HAP-1 (cell line): ENCODE results near the gene BEST1.
A peak's percentile ranks its signal among the peaks of the same experiment; 100 is the strongest.
"Not testable (repeated sequence)": the region's sequence is repeated elsewhere in the genome, so short reads cannot be mapped to it uniquely, and the experiment has no call there.

Experiments used
- DNase-seq, 2 experiments: peaks; one replicate each; pipeline ENCODE4 v3.0.0-alpha.2; 2016 to 2020; ENCODE audit warnings: low spot score in 2 of 2
- H3K27me3 ChIP-seq: fragments of 250-450 bp; sonication (Bioruptor Pico); 2 replicates; pipeline ENCODE4 v1.5.1; 2020; ENCODE audit warnings: low read depth, mild to moderate bottlenecking, moderate library complexity
- H3K36me3 ChIP-seq: fragments of 250-450 bp; sonication (Bioruptor Pico); replicated peaks from 2 replicates; pipeline ENCODE4 v1.5.1; 2020; ENCODE audit warnings: mild to moderate bottlenecking
- H3K4me1 ChIP-seq: fragments of 250-450 bp; sonication (Bioruptor Pico); 2 replicates; pipeline ENCODE4 v1.5.1; 2020; ENCODE audit warnings: mild to moderate bottlenecking
- H3K4me3 ChIP-seq: fragments of 250-450 bp; sonication (Bioruptor Pico); 2 replicates; pipeline ENCODE4 v1.5.1; 2020; ENCODE audit warnings: mild to moderate bottlenecking, moderate library complexity
- H3K9me3 ChIP-seq: fragments of 250-450 bp; sonication (Bioruptor Pico); 2 replicates; pipeline ENCODE4 v1.5.1; 2020; ENCODE audit warnings: mild to moderate bottlenecking, moderate library complexity
- in situ Hi-C: fragments of 300-500 bp; cut with MboI; formaldehyde crosslinking; loops from 3 replicates; pipeline ENCODE4 v1.14.3; 2020; ENCODE audit warnings: low sequenced_read_pairs, inconsistent platforms, mixed read lengths

The BEST1 gene

GRCh38 chr11:61958590-61958989 lies 8.4 kb downstream of the BEST1 start:
- H3K9me3 ChIP-seq = no peaks in the 10 kb centered on the region
- H3K36me3 ChIP-seq = peaks cover 3% of the 10 kb centered on the region
- in situ Hi-C loops = no loop called here

GRCh38 chr11:61959114-61959513 lies 9.0 kb downstream of the BEST1 start:
- H3K4me3 ChIP-seq = no peak overlapping the region
- H3K36me3 ChIP-seq = peaks cover 9% of the 10 kb centered on the region
- in situ Hi-C loops = no loop called here
- H3K27me3 ChIP-seq = no peaks in the 10 kb centered on the region
- no peaks in the 10 kb centered on the region for H3K4me1 ChIP-seq
- DNase-seq = no peak
- H3K9me3 ChIP-seq = no peaks in the 10 kb centered on the region

More at GRCh38 chr11:61958590-61958989, 8.4 kb downstream of the BEST1 start:
- no peak for DNase-seq
- Histone ChIP-seq H3K4me1 (no peaks in the 10 kb centered on the region), H3K27me3 (no peaks in the 10 kb centered on the region), H3K4me3 (no peak overlapping the region)

- Histone ChIP-seq H3K4me1 (no peaks in the 10 kb centered on the region), H3K27me3 (no peaks in the 10 kb centered on the region), H3K36me3 (peaks cover 14% of the 10 kb centered on the region), H3K4me3 (no peak overlapping the region), H3K9me3 (no peaks in the 10 kb centered on the region)
- in situ Hi-C loops = no loop called here
- no peak for DNase-seq
Measured at GRCh38 chr11:61959678-61960077, 9.5 kb downstream of the BEST1 start.

- no peaks in the 10 kb centered on the region for H3K4me1 ChIP-seq
- in situ Hi-C loops = no loop called here
- DNase-seq = no peak
- peaks cover 23% of the 10 kb centered on the region for H3K36me3 ChIP-seq
- H3K9me3 ChIP-seq = no peaks in the 10 kb centered on the region
- no peak overlapping the region for H3K4me3 ChIP-seq
- H3K27me3 ChIP-seq = no peaks in the 10 kb centered on the region
Measured at GRCh38 chr11:61960532-61960931, 10.4 kb downstream of the BEST1 start.

GRCh38 chr11:61961570-61962212 lies 11.5 kb downstream of the BEST1 start:
- DNase-seq = no peak
- Histone ChIP-seq H3K9me3 (no peaks in the 10 kb centered on the region), H3K27me3 (no peaks in the 10 kb centered on the region), H3K4me3 (no peak overlapping the region), H3K36me3 (peaks cover 34% of the 10 kb centered on the region), H3K4me1 (no peaks in the 10 kb centered on the region)
- in situ Hi-C loops = no loop called here

- no peaks in the 10 kb centered on the region for H3K9me3 ChIP-seq
Measured at GRCh38 chr11:61962213-61963015, 12.3 kb downstream of the BEST1 start.

GRCh38 chr11:61963016-61963281 lies 12.8 kb downstream of the BEST1 start:
- Histone ChIP-seq H3K4me3 (no peak overlapping the region), H3K9me3 (no peaks in the 10 kb centered on the region), H3K27me3 (no peaks in the 10 kb centered on the region), H3K4me1 (no peaks in the 10 kb centered on the region), H3K36me3 (peaks cover 37% of the 10 kb centered on the region)
- no peak for DNase-seq
- in situ Hi-C loops = no loop called here

More at GRCh38 chr11:61962213-61963015, 12.3 kb downstream of the BEST1 start:
- Histone ChIP-seq H3K27me3 (no peaks in the 10 kb centered on the region), H3K4me1 (no peaks in the 10 kb centered on the region), H3K4me3 (no peak overlapping the region), H3K36me3 (peaks cover 37% of the 10 kb centered on the region)
- in situ Hi-C loops = no loop called here
- no peak for DNase-seq

- in situ Hi-C loops = no loop called here
- H3K4me3 ChIP-seq = no peak overlapping the region
- peaks cover 37% of the 10 kb centered on the region for H3K36me3 ChIP-seq
- DNase-seq = no peak
- H3K4me1 ChIP-seq = peaks cover 4% of the 10 kb centered on the region
- no peaks in the 10 kb centered on the region for H3K27me3 ChIP-seq
- no peaks in the 10 kb centered on the region for H3K9me3 ChIP-seq
Measured at GRCh38 chr11:61963282-61964057, 13.3 kb downstream of the BEST1 start.

GRCh38 chr11:61964058-61964665 lies 14.0 kb downstream of the BEST1 start:
- no peaks in the 10 kb centered on the region for H3K9me3 ChIP-seq
- in situ Hi-C loops = no loop called here
- H3K4me3 ChIP-seq = no peak overlapping the region

GRCh38 chr11:61964666-61965271 lies 14.6 kb downstream of the BEST1 start:
- H3K27me3 ChIP-seq, H3K4me3 ChIP-seq, DNase-seq, in situ Hi-C loops, H3K9me3 ChIP-seq: not testable (repeated sequence)
- Histone ChIP-seq H3K36me3 (peaks cover 37% of the 10 kb centered on the region), H3K4me1 (peaks cover 13% of the 10 kb centered on the region)

More at GRCh38 chr11:61964058-61964665, 14.0 kb downstream of the BEST1 start:
- Histone ChIP-seq H3K36me3 (peaks cover 37% of the 10 kb centered on the region), H3K27me3 (no peaks in the 10 kb centered on the region), H3K4me1 (peaks cover 9% of the 10 kb centered on the region)
- no peak for DNase-seq

GRCh38 chr11:61966734-61967115 lies 16.6 kb downstream of the BEST1 start:
- peak overlapping the region; percentile 85 for H3K4me3 ChIP-seq
- peaks cover 41% of the 10 kb centered on the region for H3K36me3 ChIP-seq
- H3K4me1 ChIP-seq = peaks cover 28% of the 10 kb centered on the region
- H3K9me3 ChIP-seq = no peaks in the 10 kb centered on the region
- DNase-seq = peak in 1 of 2 experiments; percentile 53
- H3K27me3 ChIP-seq = no peaks in the 10 kb centered on the region
- in situ Hi-C loops = no loop called here

- peak within 1 kb of the TSS; percentile 85 for H3K4me3 ChIP-seq
- peaks cover 41% of the 10 kb centered on the region for H3K36me3 ChIP-seq
- no peaks in the 10 kb centered on the region for H3K9me3 ChIP-seq
- H3K4me1 ChIP-seq = peaks cover 33% of the 10 kb centered on the region
- DNase-seq = peak; percentile 83 to 91
- H3K27me3 ChIP-seq = no peaks in the 10 kb centered on the region
- in situ Hi-C loops = no loop called here
Measured at GRCh38 chr11:61967116-61967923, 17.2 kb downstream of the BEST1 start, which contains the start of gene FTH1. Gene FTH1, minus strand, starts transcription at chr11:61967634. Its CDS starts 209 bp downstream, at chr11:61967425.
